Heart left ventricle (tissue), 16 donors: ENCODE measurements around the gene CAMTA1. TPM values are rescaled to one million over a fixed set of nuclear protein-coding genes. Genes with fewer than 3 reads are reported as not detected.

Experiments used
- ATAC-seq, 4 donors: fragments of 200-7000 bp; cut with Tn5 transposase; one replicate each; pipeline ENCODE4 v1.9.1; 2020 to 2022; ENCODE audit warnings: moderate library complexity in 4 of 4, mild to moderate bottlenecking in 3 of 4, moderate number of reproducible peaks in 1 of 4
- DNase-seq, 5 donors: peaks; one replicate each; pipeline ENCODE4 v3.0.0-alpha.2; 2020
- H3K27ac ChIP-seq, 12 donors: fragments of 200-600 bp; sonication (generic) in 4 of 12; one replicate each; pipeline versions ENCODE4 v1.5.0 to v1.8.0; 2016 to 2022; ENCODE audit warnings: mild to moderate bottlenecking in 2 of 12
- H3K27me3 ChIP-seq, 9 donors: fragments of 200-600 bp; sonication (generic) in 2 of 9; one replicate each; pipeline versions ENCODE4 v1.5.1 to v1.8.0; 2016 to 2022; ENCODE audit warnings: mild to moderate bottlenecking in 3 of 9
- H3K36me3 ChIP-seq, 9 donors: fragments of 200-600 bp; sonication (generic) in 2 of 9; one replicate each; pipeline versions ENCODE4 v1.5.0 to v1.8.0; 2018 to 2022; ENCODE audit warnings: mild to moderate bottlenecking in 2 of 9
- H3K4me1 ChIP-seq, 12 donors: fragments of 200-600 bp; sonication (generic) in 4 of 12; one replicate each; pipeline versions ENCODE4 v1.5.0 to v1.8.0; 2016 to 2022; ENCODE audit warnings: mild to moderate bottlenecking in 3 of 12
- H3K4me3 ChIP-seq, 12 donors: fragments of 200-600 bp; sonication (generic) in 4 of 12; one replicate each; pipeline versions ENCODE4 v1.5.0 to v1.8.0; 2017 to 2022; ENCODE audit warnings: mild to moderate bottlenecking in 9 of 12, moderate library complexity in 4 of 12
- H3K9me3 ChIP-seq, 12 donors: fragments of 200-600 bp; sonication (generic) in 4 of 12; one replicate each; pipeline versions ENCODE4 v1.5.0 to v1.8.0; 2016 to 2022; ENCODE audit warnings: mild to moderate bottlenecking in 1 of 12
- POLR2A ChIP-seq, 2 donors: fragments of 450-650 bp; IDR thresholded peaks; one replicate each; pipeline ENCODE4 v1.6.1; 2017; ENCODE audit warnings: antibody characterized with exemption in 2 of 2, mild to moderate bottlenecking in 2 of 2, moderate library complexity in 2 of 2
- WGBS, 4 donors: extraction: QIAGEN DNeasy Blood & Tissue Kit in 2 of 4; methylation state at CpG; one replicate each; pipeline versions ENCODE4 v1.1.5 to v1.1.7; 2013 to 2018; 5-methylcytosine and 5-hydroxymethylcytosine counted together
- intact Hi-C, 10 donors: fragments of 100-400 bp; cut with DNase I; formaldehyde crosslinking; loops; one replicate each; pipeline versions ENCODE4 v1.11.1 to v1.14.2; 2022
- polyA plus RNA-seq, 2 donors: library from polyadenylated mRNA; stranded (reverse); fragments of 200-250 nt; gene quantifications; one replicate each; pipeline ENCODE4 v1.2.3, GENCODE V29; 2013
- total RNA-seq, 9 donors: library from RNA; depleted of rRNA in 2 of 9; stranded (reverse); fragments of >200 nt in 2 of 9; fragmentation: NEBNext Ultra II Directional in 3 of 9; extraction: Animal tissue kit (Norgen Biotek cat#: 25700) in 3 of 9; gene quantifications; one replicate each; pipeline versions ENCODE4 v1.1.0 to v1.2.4, GENCODE V29; 2016 to 2023
- TF ChIP-seq, protein P1 (sequence below), 12 donors: fragments of 200-600 bp; sonication (generic) in 4 of 12; IDR thresholded peaks; one replicate each; pipeline versions ENCODE4 v1.5.0 to v1.8.0; 2018 to 2022; ENCODE audit warnings: antibody characterized with exemption in 12 of 12, mild to moderate bottlenecking in 5 of 12
- donor health status: ischemic (EF 13 %, LVEDD 7.1; RV severe dilation, severe dysfunction).
- donor health status: healthy with polysubstance abuse.
- donor health status: DM: no; HTN: yes; CAD: no.
- donor health status: DM: no; HTN: no; CAD: no.
- donor health status: ischemic (EF 25% LVEDD 6.9; RV normal size, moderate dysfunction).
- donor health status: ischemic (EF 25% LVEDD 5.7; RV mildly dilated, moderate dysfunction).
- donor health status: healthy.
- donor health status: DM: yes; HTN: yes; CAD: no.
- donor health status: ischemic (EF 35%, LVEDD 5.7; RV mildly dilated, moderate dysfunction).
- donor health status: nonischemic (EF 11% LVEDD 7.7; RV severe dilation, severe dysfunction).
- donor health status: DM: yes; HTN: yes; CAD: no.
- donor health status: PGD.
- donor health status: ischemic (EF 29% LVEDD 5.4; RV normal size, mild dysfunction).
- donor health status: nonischemic (EF 23%, LVEDD 6.1; RV moderate dilation, normal function).

The CAMTA1 gene
- total and polyA plus RNA-seq, 11 donors: 114 to 303 (median 137) TPM

DNA sequence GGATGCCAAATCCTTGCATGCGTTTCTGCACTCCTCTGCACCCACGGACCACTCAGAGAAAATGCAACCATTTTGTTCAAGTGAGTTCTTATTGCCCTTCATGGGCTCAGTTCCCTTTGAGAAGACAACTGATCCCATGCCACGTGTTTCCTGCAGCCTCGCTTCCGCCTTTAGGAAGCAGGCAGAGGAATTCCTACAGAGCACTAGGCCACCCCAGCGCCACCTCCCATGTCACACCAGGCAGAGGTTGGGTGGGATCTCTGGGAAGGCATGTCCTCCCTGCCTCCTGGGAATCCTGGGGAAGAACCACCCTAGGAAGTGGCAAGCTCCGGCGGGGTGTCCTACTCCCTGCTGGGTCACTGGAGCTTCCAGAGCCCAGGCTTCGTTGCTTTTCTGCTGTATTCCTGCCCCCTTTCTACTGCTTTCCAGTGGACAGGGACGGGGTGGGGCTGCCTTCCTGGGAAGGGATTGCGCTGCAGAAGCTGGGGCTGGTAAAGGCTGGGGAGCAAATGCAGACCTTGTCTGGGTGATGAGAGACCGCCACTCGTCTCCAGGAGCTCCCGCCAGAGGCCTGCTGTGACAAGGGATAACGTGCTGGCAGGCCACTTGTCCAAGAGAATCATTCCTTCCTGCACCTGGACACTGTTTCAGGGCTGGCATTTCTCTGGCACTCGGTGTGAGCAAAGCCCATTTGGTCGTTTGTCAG lies 507.6 kb downstream of the CAMTA1 start:
- H3K27me3 ChIP-seq: no peaks in the 10 kb centered on the region
- ATAC-seq (no peak), DNase-seq (peak in 1 of 5 donors; percentile 32)
- intact Hi-C loops: loop anchor here in 3 of 10 donors (5.0 to 10.0 kb wide), 4 partner anchors 74 to 224 kb away; no protein-coding TSS in a partner anchor
- no peak overlapping the region for H3K4me3 ChIP-seq
- H3K36me3 ChIP-seq: no peaks in the 10 kb centered on the region
- peaks cover 0 to 27% (median 10%) of the 10 kb centered on the region in 12 donors for H3K4me1 ChIP-seq
- WGBS, 4 donors: 56 to 69% (median 62%) methylated on average over 14 to 17 of the region's 17 CpGs
- TF ChIP-seq, protein P1, sequence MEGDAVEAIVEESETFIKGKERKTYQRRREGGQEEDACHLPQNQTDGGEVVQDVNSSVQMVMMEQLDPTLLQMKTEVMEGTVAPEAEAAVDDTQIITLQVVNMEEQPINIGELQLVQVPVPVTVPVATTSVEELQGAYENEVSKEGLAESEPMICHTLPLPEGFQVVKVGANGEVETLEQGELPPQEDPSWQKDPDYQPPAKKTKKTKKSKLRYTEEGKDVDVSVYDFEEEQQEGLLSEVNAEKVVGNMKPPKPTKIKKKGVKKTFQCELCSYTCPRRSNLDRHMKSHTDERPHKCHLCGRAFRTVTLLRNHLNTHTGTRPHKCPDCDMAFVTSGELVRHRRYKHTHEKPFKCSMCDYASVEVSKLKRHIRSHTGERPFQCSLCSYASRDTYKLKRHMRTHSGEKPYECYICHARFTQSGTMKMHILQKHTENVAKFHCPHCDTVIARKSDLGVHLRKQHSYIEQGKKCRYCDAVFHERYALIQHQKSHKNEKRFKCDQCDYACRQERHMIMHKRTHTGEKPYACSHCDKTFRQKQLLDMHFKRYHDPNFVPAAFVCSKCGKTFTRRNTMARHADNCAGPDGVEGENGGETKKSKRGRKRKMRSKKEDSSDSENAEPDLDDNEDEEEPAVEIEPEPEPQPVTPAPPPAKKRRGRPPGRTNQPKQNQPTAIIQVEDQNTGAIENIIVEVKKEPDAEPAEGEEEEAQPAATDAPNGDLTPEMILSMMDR (IDR thresholded peaks at IDR 0.05): no peak
- no peak for TF ChIP-seq POLR2A (IDR thresholded peaks at IDR 0.05)
- peaks cover 0 to 20% (median 6%) of the 10 kb centered on the region in 12 donors for H3K9me3 ChIP-seq
- H3K27ac ChIP-seq: peak overlapping the region in 1 of 12 donors; percentile 78

DNA sequence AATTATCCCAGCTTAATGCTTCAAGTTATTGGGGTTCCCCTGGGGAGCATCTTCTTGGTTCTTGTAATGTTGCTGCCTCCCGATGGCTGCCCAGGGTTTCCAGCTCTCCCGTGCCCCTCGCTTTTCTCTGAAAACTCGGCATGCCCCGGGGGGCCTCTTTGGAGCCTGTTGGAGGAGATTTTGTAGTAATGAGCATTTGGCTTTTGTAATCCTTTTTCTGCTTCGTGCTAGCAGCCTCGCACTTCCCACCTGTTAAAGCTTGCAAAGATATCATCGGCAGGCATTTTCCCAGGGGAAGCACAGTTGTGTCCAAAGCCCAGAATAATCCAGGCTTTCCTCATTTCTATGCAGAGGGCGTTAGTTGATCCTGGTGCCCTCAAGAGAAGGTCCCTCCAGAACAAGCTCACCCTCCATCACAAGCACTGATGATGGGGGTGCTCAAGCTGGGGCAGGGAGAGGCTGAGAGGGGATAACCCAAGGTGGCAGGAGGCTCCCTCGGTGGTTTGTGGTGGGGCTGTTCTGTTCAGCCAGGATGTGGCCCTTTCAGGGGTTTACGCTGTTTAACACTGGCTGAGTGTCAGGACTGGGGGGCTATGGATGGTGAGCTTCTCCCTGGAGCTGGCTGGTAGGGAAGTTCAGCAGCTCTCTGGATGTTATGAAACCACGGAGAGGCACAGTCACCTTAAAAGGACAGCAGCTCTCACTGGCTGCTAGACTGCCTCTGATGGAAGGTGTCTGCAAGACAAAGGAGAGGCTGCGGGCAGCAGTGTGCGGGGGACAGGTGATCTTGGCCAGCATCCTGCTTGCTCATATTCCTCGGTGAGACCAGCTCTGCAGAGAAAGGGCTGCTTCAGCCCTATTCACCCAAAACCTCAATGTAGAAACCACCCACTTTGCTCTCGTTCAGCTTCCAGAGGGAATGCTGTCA lies 508.7 kb downstream of the CAMTA1 start:
- intact Hi-C loops: loop anchor here in 3 of 10 donors (5.0 to 10.0 kb wide), 4 partner anchors 73 to 223 kb away; no protein-coding TSS in a partner anchor
- H3K27me3 ChIP-seq: no peaks in the 10 kb centered on the region
- H3K36me3 ChIP-seq: no peaks in the 10 kb centered on the region

DNA sequence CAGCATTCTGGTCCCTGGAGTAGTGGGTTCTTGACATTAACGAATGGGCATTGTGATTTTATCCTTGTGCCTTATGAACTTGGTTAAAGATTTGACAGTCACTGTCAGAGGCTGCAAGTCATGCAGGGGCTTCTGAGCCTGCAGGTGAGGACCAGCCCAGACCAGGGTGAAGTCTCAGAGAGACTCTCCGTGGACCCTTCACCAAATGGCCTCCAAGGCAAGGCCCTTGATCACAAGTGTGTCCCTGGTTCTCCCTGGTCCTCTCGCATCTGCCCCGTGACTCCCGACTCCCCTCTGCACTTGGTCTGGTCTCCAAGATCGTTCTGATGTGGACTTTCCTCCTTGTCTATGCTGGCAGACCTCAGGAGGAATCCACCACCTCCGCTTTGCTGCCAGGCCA lies 509.4 kb downstream of the CAMTA1 start:
- Histone ChIP-seq H3K27me3 (no peaks in the 10 kb centered on the region), H3K27ac (no peak overlapping the region), H3K4me1 (peaks cover 0 to 43% (median 18%) of the 10 kb centered on the region in 12 donors), H3K9me3 (peaks cover 0 to 20% (median 6%) of the 10 kb centered on the region in 12 donors), H3K4me3 (no peak overlapping the region), H3K36me3 (no peaks in the 10 kb centered on the region)
- intact Hi-C loops: loop anchor here in 3 of 10 donors (5.0 to 10.0 kb wide), 4 partner anchors 73 to 223 kb away; no protein-coding TSS in a partner anchor
- DNase-seq: no peak
- TF ChIP-seq, protein P1 (IDR thresholded peaks at IDR 0.05): no peak
- no peak for TF ChIP-seq POLR2A (IDR thresholded peaks at IDR 0.05)
- WGBS, 4 donors: 87 to 92% (median 90%) methylated on average over 7 of the region's 7 CpGs
- ATAC-seq: no peak

More for the DNA sequence above, 508.7 kb downstream of the CAMTA1 start:
- ATAC-seq: no peak
- H3K27ac ChIP-seq: no peak overlapping the region
- TF ChIP-seq POLR2A (IDR thresholded peaks at IDR 0.05): no peak
- TF ChIP-seq, protein P1 (IDR thresholded peaks at IDR 0.05): no peak
- H3K9me3 ChIP-seq: peaks cover 0 to 20% (median 6%) of the 10 kb centered on the region in 12 donors
- DNase-seq: no peak
- no peak overlapping the region for H3K4me3 ChIP-seq
- WGBS, 4 donors: 69 to 75% (median 72%) methylated on average over 16 of the region's 16 CpGs
- H3K4me1 ChIP-seq: peaks cover 0 to 36% (median 14%) of the 10 kb centered on the region in 12 donors
